Astrocyte of the hippocampus (primary cell): Measurements from ENCODE around the gene STAG1.
"Not testable (repeated sequence)": the region's sequence is repeated elsewhere in the genome, so short reads cannot be mapped to it uniquely, and the experiment has no call there.

Experiments
- DNase-seq: peaks from one replicate; pipeline ENCODE4 v3.0.0; 2011; ENCODE audit warnings: low read depth, low spot score

The STAG1 gene

GRCh38 chr3:136645915-136646314 is 106.3 kb downstream of the STAG1 start:
- DNase-seq = no peak

GRCh38 chr3:136644212-136644611 is 108.0 kb downstream of the STAG1 start:
- DNase-seq = no peak

- not testable (repeated sequence) for DNase-seq
Measured at GRCh38 chr3:136643380-136643779, 108.8 kb downstream of the STAG1 start.

GRCh38 chr3:136642711-136643110 is 109.5 kb downstream of the STAG1 start:
- no peak for DNase-seq

GRCh38 chr3:136639069-136639468 is 113.1 kb downstream of the STAG1 start:
- DNase-seq = no peak

- no peak for DNase-seq
Measured at GRCh38 chr3:136637176-136637575, 115.0 kb downstream of the STAG1 start.

GRCh38 chr3:136634821-136635220 is 117.4 kb downstream of the STAG1 start:
- no peak for DNase-seq

GRCh38 chr3:136632625-136633081 is 119.5 kb downstream of the STAG1 start:
- no peak for DNase-seq

GRCh38 chr3:136631424-136631823 is 120.8 kb downstream of the STAG1 start:
- DNase-seq = no peak

GRCh38 chr3:136630915-136631314 is 121.3 kb downstream of the STAG1 start:
- no peak for DNase-seq

GRCh38 chr3:136626493-136626892 is 125.7 kb downstream of the STAG1 start:
- DNase-seq = no peak

GRCh38 chr3:136624894-136625815 is 127.0 kb downstream of the STAG1 start:
- DNase-seq = peak; percentile 70

- no peak for DNase-seq
Measured at GRCh38 chr3:136624371-136624770, 127.8 kb downstream of the STAG1 start.

- no peak for DNase-seq
Measured at GRCh38 chr3:136621628-136622027, 130.6 kb downstream of the STAG1 start.

- no peak for DNase-seq
Measured at GRCh38 chr3:136620436-136620835, 131.7 kb downstream of the STAG1 start.

GRCh38 chr3:136617969-136618525 is 134.1 kb downstream of the STAG1 start:
- DNase-seq = not testable (repeated sequence)

- no peak for DNase-seq
Measured at GRCh38 chr3:136617198-136617597, 135.0 kb downstream of the STAG1 start.

- DNase-seq = peak; percentile 16
Measured at GRCh38 chr3:136612512-136612911, 139.7 kb downstream of the STAG1 start.

GRCh38 chr3:136606990-136607389 is 145.2 kb downstream of the STAG1 start:
- no peak for DNase-seq

GRCh38 chr3:136606216-136606615 is 146.0 kb downstream of the STAG1 start:
- DNase-seq = not testable (repeated sequence)

GRCh38 chr3:136604961-136605360 is 147.2 kb downstream of the STAG1 start:
- peak; percentile 19 for DNase-seq

- DNase-seq = no peak
Measured at GRCh38 chr3:136602818-136603217, 149.4 kb downstream of the STAG1 start.
